22Rv1 (cell line): Measurements from ENCODE around the gene HTR2C.
"Not testable (repeated sequence)": the region's sequence is repeated elsewhere in the genome, so short reads cannot be mapped to it uniquely, and the experiment has no call there.

ENCODE experiments used
- H3K27ac ChIP-seq: fragments of 450-650 bp; 2 replicates; pipeline ENCODE4 v1.5.1; 2017
- CTCF ChIP-seq: fragments of 450-650 bp; IDR thresholded peaks from 2 replicates; pipeline ENCODE4 v1.5.1; 2017; ENCODE audit warnings: mild to moderate bottlenecking
- ZFX ChIP-seq: fragments of 450-650 bp; IDR thresholded peaks from 2 replicates; pipeline ENCODE4 v1.6.1; 2017; ENCODE audit warnings: antibody characterized with exemption, borderline replicate concordance

The HTR2C gene

GRCh38 chrX:114584983-114585842 lies 1.3 kb downstream of the HTR2C start:
- H3K27ac ChIP-seq = no peak overlapping the region
- TF ChIP-seq CTCF (no peak), ZFX (no peak)

GRCh38 chrX:114591121-114591520 lies 7.2 kb downstream of the HTR2C start:
- no peak overlapping the region for H3K27ac ChIP-seq
- TF ChIP-seq CTCF (no peak), ZFX (no peak)

GRCh38 chrX:114599305-114599704 lies 15.4 kb downstream of the HTR2C start:
- TF ChIP-seq CTCF = no peak
- no peak for TF ChIP-seq ZFX
- no peak overlapping the region for H3K27ac ChIP-seq

GRCh38 chrX:114599911-114600310 lies 16.0 kb downstream of the HTR2C start:
- no peak for TF ChIP-seq ZFX
- TF ChIP-seq CTCF = no peak
- no peak overlapping the region for H3K27ac ChIP-seq

- H3K27ac ChIP-seq = not testable (repeated sequence)
These were observed 22.7 kb downstream of the HTR2C start for GRCh38 chrX:114606619-114607018.

- TF ChIP-seq ZFX (no peak), CTCF (peak; percentile 77)
- H3K27ac ChIP-seq = no peak overlapping the region
These were observed 27.2 kb downstream of the HTR2C start for GRCh38 chrX:114611018-114611619.

GRCh38 chrX:114615765-114616164 lies 31.9 kb downstream of the HTR2C start:
- TF ChIP-seq ZFX (no peak), CTCF (no peak)
- no peak overlapping the region for H3K27ac ChIP-seq
